ENCODE measurements around the gene PKHD1.

PKHD1 gene

GRCh38 chr6:51818520-51819022 is 268.8 kb downstream of the PKHD1 start:
- TF ChIP-seq, protein P1, sequence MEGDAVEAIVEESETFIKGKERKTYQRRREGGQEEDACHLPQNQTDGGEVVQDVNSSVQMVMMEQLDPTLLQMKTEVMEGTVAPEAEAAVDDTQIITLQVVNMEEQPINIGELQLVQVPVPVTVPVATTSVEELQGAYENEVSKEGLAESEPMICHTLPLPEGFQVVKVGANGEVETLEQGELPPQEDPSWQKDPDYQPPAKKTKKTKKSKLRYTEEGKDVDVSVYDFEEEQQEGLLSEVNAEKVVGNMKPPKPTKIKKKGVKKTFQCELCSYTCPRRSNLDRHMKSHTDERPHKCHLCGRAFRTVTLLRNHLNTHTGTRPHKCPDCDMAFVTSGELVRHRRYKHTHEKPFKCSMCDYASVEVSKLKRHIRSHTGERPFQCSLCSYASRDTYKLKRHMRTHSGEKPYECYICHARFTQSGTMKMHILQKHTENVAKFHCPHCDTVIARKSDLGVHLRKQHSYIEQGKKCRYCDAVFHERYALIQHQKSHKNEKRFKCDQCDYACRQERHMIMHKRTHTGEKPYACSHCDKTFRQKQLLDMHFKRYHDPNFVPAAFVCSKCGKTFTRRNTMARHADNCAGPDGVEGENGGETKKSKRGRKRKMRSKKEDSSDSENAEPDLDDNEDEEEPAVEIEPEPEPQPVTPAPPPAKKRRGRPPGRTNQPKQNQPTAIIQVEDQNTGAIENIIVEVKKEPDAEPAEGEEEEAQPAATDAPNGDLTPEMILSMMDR (IDR thresholded peaks at IDR 0.05; ENCODE audit: extremely low read depth, missing control alignments): no peak
- no peak for DNase-seq (ENCODE audit: low spot score)

DNA sequence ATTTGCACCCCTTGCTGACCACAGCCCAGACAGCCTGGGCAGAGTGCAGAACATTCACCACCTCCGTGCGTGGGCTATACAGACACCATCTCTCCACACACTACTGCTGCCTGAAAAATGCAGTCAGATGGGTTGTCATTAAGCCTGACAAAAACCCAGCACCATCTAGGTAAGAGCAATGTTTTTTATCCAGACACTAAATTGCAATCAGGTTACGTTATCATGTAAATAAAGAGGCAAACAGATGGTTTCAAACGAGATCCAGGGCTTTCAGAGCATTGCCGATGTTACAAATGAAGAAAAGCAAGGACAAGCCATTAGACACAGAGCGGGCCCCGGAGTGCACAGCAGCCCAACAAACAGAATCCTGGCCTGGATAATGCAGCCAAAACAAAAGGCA is 269.6 kb downstream of the PKHD1 start:
- TF ChIP-seq, protein P1 (IDR thresholded peaks at IDR 0.05; ENCODE audit: extremely low read depth, missing control alignments): no peak
- no peak for DNase-seq (ENCODE audit: low spot score)

GRCh38 chr6:51814418-51814817 is 273.0 kb downstream of the PKHD1 start:
- DNase-seq (ENCODE audit: low spot score): no peak
- TF ChIP-seq, protein P1 (IDR thresholded peaks at IDR 0.05; ENCODE audit: extremely low read depth, missing control alignments): no peak

GRCh38 chr6:51813904-51814303 is 273.5 kb downstream of the PKHD1 start:
- TF ChIP-seq, protein P1 (IDR thresholded peaks at IDR 0.05; ENCODE audit: extremely low read depth, missing control alignments): no peak
- no peak for DNase-seq (ENCODE audit: low spot score)

DNA sequence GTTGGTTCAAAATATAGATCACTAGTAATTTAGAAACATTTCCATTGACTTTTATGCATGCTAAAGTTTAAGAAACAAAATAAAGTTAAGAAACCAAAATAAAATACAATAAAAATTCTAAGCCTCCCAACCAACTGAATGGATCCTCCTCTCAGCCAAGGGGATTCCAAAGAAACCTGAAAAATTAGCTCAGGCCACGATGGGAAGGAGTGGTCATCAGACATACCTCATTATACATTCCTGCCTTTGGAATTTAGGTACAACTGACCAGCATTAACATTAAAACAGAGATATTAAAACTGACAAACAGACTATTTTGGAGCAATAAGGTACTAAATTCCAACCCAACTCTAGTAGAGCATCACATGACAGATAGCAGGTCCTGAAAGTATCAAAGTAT is 275.2 kb downstream of the PKHD1 start:
- TF ChIP-seq, protein P1 (IDR thresholded peaks at IDR 0.05; ENCODE audit: extremely low read depth, missing control alignments): no peak

DNA sequence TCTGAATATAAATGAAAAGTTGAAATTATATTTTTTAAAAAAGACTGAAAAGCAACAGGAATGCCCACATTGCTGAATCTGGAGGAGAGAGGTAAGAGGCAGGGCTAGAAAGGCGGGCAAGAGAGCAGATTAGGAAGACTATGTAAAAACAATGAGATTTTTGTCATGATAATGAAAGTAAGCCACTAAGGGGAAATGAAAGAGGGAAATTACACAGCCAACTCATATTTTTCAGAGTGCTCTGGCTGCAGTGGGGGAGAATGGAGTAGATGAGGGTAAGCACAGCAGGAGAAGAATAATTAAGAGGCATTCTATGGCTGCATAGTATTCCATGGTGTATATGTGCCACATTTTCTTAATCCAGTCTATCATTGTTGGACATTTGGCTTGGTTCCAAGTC is 281.9 kb downstream of the PKHD1 start:
- peak; percentile 6 for DNase-seq (ENCODE audit: low spot score)
- TF ChIP-seq, protein P1 (IDR thresholded peaks at IDR 0.05; ENCODE audit: extremely low read depth, missing control alignments): no peak

More for the DNA sequence above, 275.2 kb downstream of the PKHD1 start:
- no peak for DNase-seq (ENCODE audit: low spot score)

- DNase-seq (ENCODE audit: low spot score): no peak
These were observed 286.8 kb downstream of the PKHD1 start for GRCh38 chr6:51800603-51801002.

More at GRCh38 chr6:51800603-51801002, 286.8 kb downstream of the PKHD1 start:
- TF ChIP-seq, protein P1 (IDR thresholded peaks at IDR 0.05; ENCODE audit: extremely low read depth, missing control alignments): no peak

Measured in GM20000 (cell line).